Stimulated activated effector memory CD8-positive, alpha-beta T cell treated with anti-CD3 and anti-CD28 coated beads, Interleukin-12 subunit alpha, Interleukin-12 subunit beta, amount 100 ng/mL, for 72 hours (primary cell): ENCODE results near the gene PAPPA2.
A peak's percentile ranks its signal among the peaks of the same experiment; 100 is the strongest.

Experiments used
- ATAC-seq: fragments of 150-1000 bp; cut with Tn5 transposase; 2 replicates; pipeline ENCODE4 v1.10.0; 2021
- DNase-seq, 2 donors: peaks; one replicate each; pipeline ENCODE4 v3.0.0; 2021 to 2022; ENCODE audit warnings: low spot score in 2 of 2
- H3K27ac Mint-ChIP-seq: one replicate; pipeline ENCODE4 v1.8.0; 2022; ENCODE audit warnings: mild to moderate bottlenecking, mixed read lengths
- H3K36me3 Mint-ChIP-seq: one replicate; pipeline ENCODE4 v1.8.0; 2022; ENCODE audit warnings: mild to moderate bottlenecking, mixed read lengths
- H3K4me1 Mint-ChIP-seq: one replicate; pipeline ENCODE4 v1.8.0; 2022; ENCODE audit warnings: mixed read lengths
- H3K4me3 Mint-ChIP-seq: one replicate; pipeline ENCODE4 v1.8.0; 2022; ENCODE audit warnings: mild to moderate bottlenecking, mixed read lengths
- H3K9me3 Mint-ChIP-seq: one replicate; pipeline ENCODE4 v1.8.0; 2022; ENCODE audit warnings: mixed read lengths

Gene PAPPA2

GRCh38 chr1:176837708-176838107 lies 374.7 kb downstream of the PAPPA2 start:
- H3K4me3 Mint-ChIP-seq = no peak overlapping the region

GRCh38 chr1:176838276-176838995 lies 375.5 kb downstream of the PAPPA2 start:
- no peak for DNase-seq
- no peak overlapping the region for H3K27ac Mint-ChIP-seq
- no peak for ATAC-seq
- H3K9me3 Mint-ChIP-seq = peaks cover 2% of the 10 kb centered on the region
- no peaks in the 10 kb centered on the region for H3K4me1 Mint-ChIP-seq
- H3K4me3 Mint-ChIP-seq = no peak overlapping the region
- no peaks in the 10 kb centered on the region for H3K36me3 Mint-ChIP-seq

More at GRCh38 chr1:176837708-176838107, 374.7 kb downstream of the PAPPA2 start:
- Mint-ChIP-seq H3K9me3 (peaks cover 2% of the 10 kb centered on the region), H3K4me1 (no peaks in the 10 kb centered on the region), H3K36me3 (no peaks in the 10 kb centered on the region), H3K27ac (no peak overlapping the region)
- no peak for DNase-seq
- no peak for ATAC-seq

GRCh38 chr1:176839216-176839615 lies 376.2 kb downstream of the PAPPA2 start:
- no peak overlapping the region for H3K4me3 Mint-ChIP-seq
- DNase-seq = no peak
- H3K9me3 Mint-ChIP-seq = peaks cover 2% of the 10 kb centered on the region
- H3K4me1 Mint-ChIP-seq = no peaks in the 10 kb centered on the region
- no peaks in the 10 kb centered on the region for H3K36me3 Mint-ChIP-seq
- ATAC-seq = no peak
- no peak overlapping the region for H3K27ac Mint-ChIP-seq

GRCh38 chr1:176841238-176841637 lies 378.3 kb downstream of the PAPPA2 start:
- Mint-ChIP-seq H3K4me1 (no peaks in the 10 kb centered on the region), H3K9me3 (peaks cover 4% of the 10 kb centered on the region), H3K36me3 (no peaks in the 10 kb centered on the region), H3K27ac (no peak overlapping the region), H3K4me3 (no peak overlapping the region)
- DNase-seq (no peak), ATAC-seq (no peak)

- H3K9me3 Mint-ChIP-seq = peaks cover 2% of the 10 kb centered on the region
- H3K27ac Mint-ChIP-seq = no peak overlapping the region
- no peak for ATAC-seq
- no peak overlapping the region for H3K4me3 Mint-ChIP-seq
- DNase-seq = no peak
- no peaks in the 10 kb centered on the region for H3K4me1 Mint-ChIP-seq
- H3K36me3 Mint-ChIP-seq = no peaks in the 10 kb centered on the region
Observed at GRCh38 chr1:176843352-176844297, 380.6 kb downstream of the PAPPA2 start.

- no peak for DNase-seq
- Mint-ChIP-seq H3K36me3 (no peaks in the 10 kb centered on the region), H3K27ac (no peak overlapping the region), H3K9me3 (peaks cover 5% of the 10 kb centered on the region), H3K4me3 (no peak overlapping the region), H3K4me1 (no peaks in the 10 kb centered on the region)
- no peak for ATAC-seq
Observed at GRCh38 chr1:176847052-176847451, 384.1 kb downstream of the PAPPA2 start.

GRCh38 chr1:176849281-176849680 lies 386.3 kb downstream of the PAPPA2 start:
- Mint-ChIP-seq H3K4me1 (no peaks in the 10 kb centered on the region), H3K27ac (no peak overlapping the region), H3K4me3 (no peak overlapping the region), H3K36me3 (no peaks in the 10 kb centered on the region), H3K9me3 (peaks cover 5% of the 10 kb centered on the region)
- no peak for ATAC-seq
- no peak for DNase-seq

- Mint-ChIP-seq H3K4me1 (no peaks in the 10 kb centered on the region), H3K27ac (no peak overlapping the region), H3K9me3 (peaks cover 3% of the 10 kb centered on the region), H3K4me3 (no peak overlapping the region), H3K36me3 (no peaks in the 10 kb centered on the region)
- ATAC-seq (peak; percentile 11), DNase-seq (no peak)
Observed at GRCh38 chr1:176850871-176851270, 387.9 kb downstream of the PAPPA2 start.

GRCh38 chr1:176852124-176852523 lies 389.1 kb downstream of the PAPPA2 start:
- no peak overlapping the region for H3K4me3 Mint-ChIP-seq
- peaks cover 3% of the 10 kb centered on the region for H3K9me3 Mint-ChIP-seq
- no peaks in the 10 kb centered on the region for H3K36me3 Mint-ChIP-seq
- ATAC-seq = no peak
- no peak overlapping the region for H3K27ac Mint-ChIP-seq
- H3K4me1 Mint-ChIP-seq = no peaks in the 10 kb centered on the region
- no peak for DNase-seq

- Mint-ChIP-seq H3K4me1 (no peaks in the 10 kb centered on the region), H3K36me3 (no peaks in the 10 kb centered on the region), H3K27ac (no peak overlapping the region), H3K9me3 (peaks cover 9% of the 10 kb centered on the region), H3K4me3 (no peak overlapping the region)
- DNase-seq = no peak
- no peak for ATAC-seq
Observed at GRCh38 chr1:176853503-176853902, 390.5 kb downstream of the PAPPA2 start.

GRCh38 chr1:176854121-176854520 lies 391.1 kb downstream of the PAPPA2 start:
- Mint-ChIP-seq H3K9me3 (peaks cover 9% of the 10 kb centered on the region), H3K27ac (no peak overlapping the region), H3K4me1 (no peaks in the 10 kb centered on the region), H3K36me3 (no peaks in the 10 kb centered on the region), H3K4me3 (no peak overlapping the region)
- no peak for ATAC-seq
- DNase-seq = no peak

- DNase-seq (no peak), ATAC-seq (no peak)
- Mint-ChIP-seq H3K27ac (no peak overlapping the region), H3K4me1 (no peaks in the 10 kb centered on the region), H3K4me3 (no peak overlapping the region), H3K36me3 (no peaks in the 10 kb centered on the region), H3K9me3 (peaks cover 9% of the 10 kb centered on the region)
Observed at GRCh38 chr1:176854758-176855745, 392.1 kb downstream of the PAPPA2 start.

GRCh38 chr1:176857632-176858031 lies 394.7 kb downstream of the PAPPA2 start:
- Mint-ChIP-seq H3K4me3 (no peak overlapping the region), H3K27ac (no peak overlapping the region), H3K9me3 (peaks cover 6% of the 10 kb centered on the region), H3K36me3 (no peaks in the 10 kb centered on the region), H3K4me1 (no peaks in the 10 kb centered on the region)
- DNase-seq (no peak), ATAC-seq (no peak)

- peaks cover 6% of the 10 kb centered on the region for H3K9me3 Mint-ChIP-seq
- H3K4me3 Mint-ChIP-seq = no peak overlapping the region
- no peak overlapping the region for H3K27ac Mint-ChIP-seq
- H3K4me1 Mint-ChIP-seq = no peaks in the 10 kb centered on the region
- no peak for DNase-seq
- ATAC-seq = no peak
- H3K36me3 Mint-ChIP-seq = no peaks in the 10 kb centered on the region
Observed at GRCh38 chr1:176858433-176858916, 395.5 kb downstream of the PAPPA2 start.

- Mint-ChIP-seq H3K9me3 (peaks cover 4% of the 10 kb centered on the region), H3K4me1 (no peaks in the 10 kb centered on the region), H3K27ac (no peak overlapping the region), H3K4me3 (no peak overlapping the region), H3K36me3 (no peaks in the 10 kb centered on the region)
- no peak for DNase-seq
- ATAC-seq = no peak
Observed at GRCh38 chr1:176863613-176864012, 400.6 kb downstream of the PAPPA2 start.
